Gastrocnemius medialis (tissue), 4 donors: ENCODE measurements around the gene HPCAL4.

Experiments
- POLR2A ChIP-seq, 2 donors: fragments of 450-650 bp; IDR thresholded peaks; one replicate each; pipeline ENCODE4 v1.6.1; 2017; ENCODE audit warnings: antibody characterized with exemption in 2 of 2, mild to moderate bottlenecking in 2 of 2, moderate library complexity in 2 of 2
- TF ChIP-seq, protein P1 (sequence below), 5 experiments: fragments of 450-650 bp in 3 of 5; fragments of 200-600 bp in 2 of 5; sonication (generic) in 2 of 5; IDR thresholded peaks in 4 of 5; conservative IDR thresholded peaks in 1 of 5; 1 replicate in 4 of 5; 2 replicates in 1 of 5; pipeline ENCODE4 v1.5.1; 2016 to 2019; ENCODE audit warnings: antibody characterized with exemption in 5 of 5, mild to moderate bottlenecking in 3 of 5, moderate library complexity in 3 of 5

- TF ChIP-seq, protein P1, sequence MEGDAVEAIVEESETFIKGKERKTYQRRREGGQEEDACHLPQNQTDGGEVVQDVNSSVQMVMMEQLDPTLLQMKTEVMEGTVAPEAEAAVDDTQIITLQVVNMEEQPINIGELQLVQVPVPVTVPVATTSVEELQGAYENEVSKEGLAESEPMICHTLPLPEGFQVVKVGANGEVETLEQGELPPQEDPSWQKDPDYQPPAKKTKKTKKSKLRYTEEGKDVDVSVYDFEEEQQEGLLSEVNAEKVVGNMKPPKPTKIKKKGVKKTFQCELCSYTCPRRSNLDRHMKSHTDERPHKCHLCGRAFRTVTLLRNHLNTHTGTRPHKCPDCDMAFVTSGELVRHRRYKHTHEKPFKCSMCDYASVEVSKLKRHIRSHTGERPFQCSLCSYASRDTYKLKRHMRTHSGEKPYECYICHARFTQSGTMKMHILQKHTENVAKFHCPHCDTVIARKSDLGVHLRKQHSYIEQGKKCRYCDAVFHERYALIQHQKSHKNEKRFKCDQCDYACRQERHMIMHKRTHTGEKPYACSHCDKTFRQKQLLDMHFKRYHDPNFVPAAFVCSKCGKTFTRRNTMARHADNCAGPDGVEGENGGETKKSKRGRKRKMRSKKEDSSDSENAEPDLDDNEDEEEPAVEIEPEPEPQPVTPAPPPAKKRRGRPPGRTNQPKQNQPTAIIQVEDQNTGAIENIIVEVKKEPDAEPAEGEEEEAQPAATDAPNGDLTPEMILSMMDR (IDR thresholded peaks at IDR 0.05 in 4 of 5, conservative IDR thresholded peaks at IDR 0.05 in 1 of 5): no peak
- TF ChIP-seq POLR2A (IDR thresholded peaks at IDR 0.05): no peak
Observed at GRCh38 chr1:39737546-39738169, 46.4 kb upstream of the HPCAL4 start.
